HepG2 (cell line): Measurements from ENCODE around the gene BTF3L4. TPM values are rescaled to one million over a fixed set of nuclear protein-coding genes. Genes with fewer than 3 reads are reported as not detected.

ENCODE experiments used
- ATF1 ChIP-seq: IDR thresholded peaks from 2 replicates; pipeline ENCODE4 v1.6.1; 2016; ENCODE audit warnings: mild to moderate bottlenecking, control low read depth
- CERS6 ChIP-seq: sonication (generic); formaldehyde crosslinking; IDR thresholded peaks from 2 replicates; pipeline ENCODE4 v1.5.0; 2020; ENCODE audit warnings: missing genetic modification reagents
- CHD4 ChIP-seq: fragments of 200-600 bp; sonication (generic); IDR thresholded peaks from 2 replicates; pipeline ENCODE4 v1.7.0; 2017; ENCODE audit warnings: mild to moderate bottlenecking, low read length, borderline replicate concordance
- ISL2 ChIP-seq: sonication (generic); formaldehyde crosslinking; IDR thresholded peaks from 2 replicates; pipeline ENCODE4 v1.5.0; 2020; ENCODE audit warnings: missing genetic modification reagents
- JUN ChIP-seq: sonication (generic); formaldehyde crosslinking; IDR thresholded peaks from 2 replicates; pipeline ENCODE4 v1.4.0; 2020; ENCODE audit warnings: mild to moderate bottlenecking, missing genetic modification reagents
- KAT7 ChIP-seq: IDR thresholded peaks from 2 replicates; pipeline ENCODE4 v1.6.1; 2018; ENCODE audit warnings: borderline replicate concordance, missing compliant biosample characterization
- KLF16 ChIP-seq, 2 experiments: sonication (generic) in 1 of 2; formaldehyde crosslinking in 1 of 2; IDR thresholded peaks; 2 replicates each; pipeline versions ENCODE4 v1.6.1 to v1.8.0; 2016 to 2023; ENCODE audit warnings: missing genetic modification reagents in 2 of 2, missing compliant biosample characterization in 1 of 2
- MYC ChIP-seq: sonication (generic); formaldehyde crosslinking; IDR thresholded peaks from 2 replicates; pipeline ENCODE4 v1.9.0; 2021; ENCODE audit warnings: missing genetic modification reagents, borderline replicate concordance
- NFYC ChIP-seq: IDR thresholded peaks from 2 replicates; pipeline ENCODE4 v1.6.1; 2016; ENCODE audit warnings: missing genetic modification reagents, missing compliant biosample characterization
- NR3C1 ChIP-seq: sonication (generic); formaldehyde crosslinking; IDR thresholded peaks from 2 replicates; pipeline ENCODE4 v1.4.0; 2020; ENCODE audit warnings: missing genetic modification reagents
- PAX8 ChIP-seq: sonication (generic); formaldehyde crosslinking; IDR thresholded peaks from 2 replicates; pipeline ENCODE4 v1.8.0; 2022; ENCODE audit warnings: mild to moderate bottlenecking, missing genetic modification reagents, borderline replicate concordance
- RBFOX2 ChIP-seq: fragments of 200-400 bp; formaldehyde crosslinking; IDR thresholded peaks from 2 replicates; pipeline ENCODE4 v1.6.1; 2017; ENCODE audit warnings: low read depth, mild to moderate bottlenecking, low read length
- SCMH1 ChIP-seq: sonication (generic); formaldehyde crosslinking; IDR thresholded peaks from 2 replicates; pipeline ENCODE4 v1.9.0; 2021; ENCODE audit warnings: missing genetic modification reagents, mild to moderate bottlenecking, borderline replicate concordance
- SP140L ChIP-seq: sonication (generic); formaldehyde crosslinking; IDR thresholded peaks from 2 replicates; pipeline ENCODE4 v1.4.0; 2020; ENCODE audit warnings: missing genetic modification reagents, borderline replicate concordance
- STAG1 ChIP-seq: sonication (generic); formaldehyde crosslinking; IDR thresholded peaks from 2 replicates; pipeline ENCODE4 v1.4.0; 2020; ENCODE audit warnings: missing genetic modification reagents
- ZKSCAN8 ChIP-seq: IDR thresholded peaks from 2 replicates; pipeline ENCODE4 v1.6.1; 2016; ENCODE audit warnings: borderline replicate concordance, missing genetic modification reagents, missing compliant biosample characterization
- ZNF598 ChIP-seq: sonication (generic); formaldehyde crosslinking; IDR thresholded peaks from 2 replicates; pipeline ENCODE4 v1.5.1; 2020; ENCODE audit warnings: mild to moderate bottlenecking, missing genetic modification reagents, borderline replicate concordance
- ZNF773 ChIP-seq: sonication (generic); formaldehyde crosslinking; IDR thresholded peaks from 2 replicates; pipeline ENCODE4 v1.4.0; 2020; ENCODE audit warnings: missing genetic modification reagents, borderline replicate concordance
- ZSCAN9 ChIP-seq: IDR thresholded peaks from 2 replicates; pipeline ENCODE4 v1.6.1; 2016; ENCODE audit warnings: borderline replicate concordance
- polyA plus RNA-seq, 8 experiments: library from polyadenylated mRNA; depleted of rRNA in 3 of 8; stranded (reverse) in 7 of 8; unstranded in 1 of 8; fragments of >200 nt; fragmentation: Illumina TruSeq in 4 of 8; extraction: Trizol in 4 of 8; gene quantifications; 2 replicates each; pipeline versions ENCODE4 v1.2.1 to v1.2.3, GENCODE V29; 2011 to 2016; ENCODE audit warnings: low read depth in 4 of 8, missing spikeins in 1 of 8, mixed read lengths in 1 of 8; ENCODE audit not compliant: insufficient read depth in 1 of 8
- total RNA-seq, 5 experiments: library from RNA; depleted of rRNA; stranded (reverse); fragments of >200 nt; fragmentation: Illumina TruSeq; extraction: Trizol; gene quantifications; 2 replicates each; pipeline ENCODE4 v1.2.3, GENCODE V29; 2016; ENCODE audit warnings: low read depth in 1 of 5
- TF ChIP-seq, protein P1 (sequence below): sonication (generic); formaldehyde crosslinking; IDR thresholded peaks from 2 replicates; pipeline ENCODE4 v1.5.0; 2020; ENCODE audit warnings: mild to moderate bottlenecking, missing genetic modification reagents, borderline replicate concordance
- TF ChIP-seq, protein P2 (sequence below): IDR thresholded peaks from 2 replicates; pipeline ENCODE4 v1.6.1; 2018; ENCODE audit warnings: missing genetic modification reagents

BTF3L4 gene
- total and polyA plus RNA-seq, 2 of the 13 experiments (the other 11 are each of a cell fraction or from before 2014, with no cell fraction given), result 59.0 to 74.3 TPM

- TF ChIP-seq PAX8 (CRISPR knock-in tag) (no peak), ATF1 (CRISPR knock-in tag) (no peak), ZSCAN9 (CRISPR knock-in tag) (no peak), ISL2 (CRISPR knock-in tag) (peak; percentile 84), NR3C1 (CRISPR knock-in tag) (no peak), ZKSCAN8 (CRISPR knock-in tag) (peak; percentile 56; the same call in 1 of the 2 replicates), SP140L (0 out of 2 replicates have a peak, but pooled peaks have one; percentile 70), KLF16 (CRISPR knock-in tag; IDR thresholded peaks at IDR 0.05) (peak in 1 of 2 experiments; percentile 81; a peak in 1 of 4 replicates), NFYC (CRISPR knock-in tag) (no peak), KAT7 (CRISPR knock-in tag) (peak; percentile 57; the same call in 1 of the 2 replicates), CERS6 (CRISPR knock-in tag) (no peak), ZNF773 (no peak), MYC (CRISPR knock-in tag) (no peak), CHD4 (no peak), SCMH1 (CRISPR knock-in tag) (no peak), ZNF598 (CRISPR knock-in tag) (no peak), JUN (no peak), STAG1 (no peak; the same call in 1 of the 2 replicates), RBFOX2 (no peak)
- TF ChIP-seq, protein P1, sequence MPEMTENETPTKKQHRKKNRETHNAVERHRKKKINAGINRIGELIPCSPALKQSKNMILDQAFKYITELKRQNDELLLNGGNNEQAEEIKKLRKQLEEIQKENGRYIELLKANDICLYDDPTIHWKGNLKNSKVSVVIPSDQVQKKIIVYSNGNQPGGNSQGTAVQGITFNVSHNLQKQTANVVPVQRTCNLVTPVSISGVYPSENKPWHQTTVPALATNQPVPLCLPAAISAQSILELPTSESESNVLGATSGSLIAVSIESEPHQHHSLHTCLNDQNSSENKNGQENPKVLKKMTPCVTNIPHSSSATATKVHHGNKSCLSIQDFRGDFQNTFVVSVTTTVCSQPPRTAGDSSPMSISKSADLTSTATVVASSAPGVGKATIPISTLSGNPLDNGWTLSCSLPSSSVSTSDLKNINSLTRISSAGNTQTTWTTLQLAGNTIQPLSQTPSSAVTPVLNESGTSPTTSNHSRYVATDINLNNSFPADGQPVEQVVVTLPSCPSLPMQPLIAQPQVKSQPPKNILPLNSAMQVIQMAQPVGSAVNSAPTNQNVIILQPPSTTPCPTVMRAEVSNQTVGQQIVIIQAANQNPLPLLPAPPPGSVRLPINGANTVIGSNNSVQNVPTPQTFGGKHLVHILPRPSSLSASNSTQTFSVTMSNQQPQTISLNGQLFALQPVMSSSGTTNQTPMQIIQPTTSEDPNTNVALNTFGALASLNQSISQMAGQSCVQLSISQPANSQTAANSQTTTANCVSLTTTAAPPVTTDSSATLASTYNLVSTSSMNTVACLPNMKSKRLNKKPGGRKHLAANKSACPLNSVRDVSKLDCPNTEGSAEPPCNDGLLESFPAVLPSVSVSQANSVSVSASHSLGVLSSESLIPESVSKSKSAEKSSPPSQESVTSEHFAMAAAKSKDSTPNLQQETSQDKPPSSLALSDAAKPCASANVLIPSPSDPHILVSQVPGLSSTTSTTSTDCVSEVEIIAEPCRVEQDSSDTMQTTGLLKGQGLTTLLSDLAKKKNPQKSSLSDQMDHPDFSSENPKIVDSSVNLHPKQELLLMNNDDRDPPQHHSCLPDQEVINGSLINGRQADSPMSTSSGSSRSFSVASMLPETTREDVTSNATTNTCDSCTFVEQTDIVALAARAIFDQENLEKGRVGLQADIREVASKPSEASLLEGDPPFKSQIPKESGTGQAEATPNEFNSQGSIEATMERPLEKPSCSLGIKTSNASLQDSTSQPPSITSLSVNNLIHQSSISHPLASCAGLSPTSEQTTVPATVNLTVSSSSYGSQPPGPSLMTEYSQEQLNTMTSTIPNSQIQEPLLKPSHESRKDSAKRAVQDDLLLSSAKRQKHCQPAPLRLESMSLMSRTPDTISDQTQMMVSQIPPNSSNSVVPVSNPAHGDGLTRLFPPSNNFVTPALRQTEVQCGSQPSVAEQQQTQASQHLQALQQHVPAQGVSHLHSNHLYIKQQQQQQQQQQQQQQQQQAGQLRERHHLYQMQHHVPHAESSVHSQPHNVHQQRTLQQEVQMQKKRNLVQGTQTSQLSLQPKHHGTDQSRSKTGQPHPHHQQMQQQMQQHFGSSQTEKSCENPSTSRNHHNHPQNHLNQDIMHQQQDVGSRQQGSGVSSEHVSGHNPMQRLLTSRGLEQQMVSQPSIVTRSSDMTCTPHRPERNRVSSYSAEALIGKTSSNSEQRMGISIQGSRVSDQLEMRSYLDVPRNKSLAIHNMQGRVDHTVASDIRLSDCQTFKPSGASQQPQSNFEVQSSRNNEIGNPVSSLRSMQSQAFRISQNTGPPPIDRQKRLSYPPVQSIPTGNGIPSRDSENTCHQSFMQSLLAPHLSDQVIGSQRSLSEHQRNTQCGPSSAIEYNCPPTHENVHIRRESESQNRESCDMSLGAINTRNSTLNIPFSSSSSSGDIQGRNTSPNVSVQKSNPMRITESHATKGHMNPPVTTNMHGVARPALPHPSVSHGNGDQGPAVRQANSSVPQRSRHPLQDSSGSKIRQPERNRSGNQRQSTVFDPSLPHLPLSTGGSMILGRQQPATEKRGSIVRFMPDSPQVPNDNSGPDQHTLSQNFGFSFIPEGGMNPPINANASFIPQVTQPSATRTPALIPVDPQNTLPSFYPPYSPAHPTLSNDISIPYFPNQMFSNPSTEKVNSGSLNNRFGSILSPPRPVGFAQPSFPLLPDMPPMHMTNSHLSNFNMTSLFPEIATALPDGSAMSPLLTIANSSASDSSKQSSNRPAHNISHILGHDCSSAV (CRISPR knock-in tag), result no peak
- TF ChIP-seq, protein P2, sequence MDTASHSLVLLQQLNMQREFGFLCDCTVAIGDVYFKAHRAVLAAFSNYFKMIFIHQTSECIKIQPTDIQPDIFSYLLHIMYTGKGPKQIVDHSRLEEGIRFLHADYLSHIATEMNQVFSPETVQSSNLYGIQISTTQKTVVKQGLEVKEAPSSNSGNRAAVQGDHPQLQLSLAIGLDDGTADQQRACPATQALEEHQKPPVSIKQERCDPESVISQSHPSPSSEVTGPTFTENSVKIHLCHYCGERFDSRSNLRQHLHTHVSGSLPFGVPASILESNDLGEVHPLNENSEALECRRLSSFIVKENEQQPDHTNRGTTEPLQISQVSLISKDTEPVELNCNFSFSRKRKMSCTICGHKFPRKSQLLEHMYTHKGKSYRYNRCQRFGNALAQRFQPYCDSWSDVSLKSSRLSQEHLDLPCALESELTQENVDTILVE, result no peak; the same call in 1 of the 2 replicates
Measured at GRCh38 chr1:52098139-52098871, 42.2 kb downstream of the BTF3L4 start (continued).
